Hepatocyte (in vitro differentiated cells): Measurements from ENCODE around the gene PCID2. TPM values are rescaled to one million over a fixed set of nuclear protein-coding genes. Genes with fewer than 3 reads are reported as not detected.
A peak's percentile ranks its signal among the peaks of the same experiment; 100 is the strongest.

Experiments
- DNase-seq: peaks from one replicate; pipeline ENCODE4 v3.0.0-alpha.2; 2016; ENCODE audit warnings: low spot score
- H2AFZ ChIP-seq: fragments of 200-600 bp; sonication (generic); 2 replicates; pipeline ENCODE4 v1.6.0; 2016; ENCODE audit warnings: antibody characterized with exemption, mild to moderate bottlenecking
- H3K27ac ChIP-seq: fragments of 200-600 bp; sonication (generic); 2 replicates; pipeline ENCODE4 v1.5.1; 2016; ENCODE audit warnings: mild to moderate bottlenecking
- H3K27me3 ChIP-seq: fragments of 200-600 bp; sonication (generic); 2 replicates; pipeline ENCODE4 v1.6.1; 2016
- H3K36me3 ChIP-seq: fragments of 200-600 bp; sonication (generic); replicated peaks from 2 replicates; pipeline ENCODE4 v1.5.1; 2016; ENCODE audit warnings: low read depth; ENCODE audit not compliant: insufficient read depth
- H3K4me1 ChIP-seq: fragments of 200-600 bp; sonication (generic); 2 replicates; pipeline ENCODE4 v1.5.1; 2016; ENCODE audit warnings: mild to moderate bottlenecking, moderate library complexity; ENCODE audit not compliant: insufficient read depth
- H3K4me2 ChIP-seq: fragments of 200-600 bp; sonication (generic); 2 replicates; pipeline ENCODE4 v1.6.0; 2016
- H3K4me3 ChIP-seq: fragments of 200-600 bp; sonication (generic); 2 replicates; pipeline ENCODE4 v1.5.1; 2016; ENCODE audit warnings: mild to moderate bottlenecking
- H3K79me2 ChIP-seq: fragments of 200-600 bp; sonication (generic); 2 replicates; pipeline ENCODE4 v1.6.0; 2017; ENCODE audit warnings: mild to moderate bottlenecking
- H3K9me2 ChIP-seq: fragments of 200-600 bp; sonication (generic); replicated peaks from 2 replicates; pipeline ENCODE4 v1.6.0; 2017; ENCODE audit warnings: mild to moderate bottlenecking; ENCODE audit not compliant: insufficient read depth
- H3K9me3 ChIP-seq: fragments of 200-600 bp; sonication (generic); 2 replicates; pipeline ENCODE4 v1.5.1; 2016; ENCODE audit warnings: low read depth, mild to moderate bottlenecking
- H4K20me1 ChIP-seq: fragments of 200-600 bp; sonication (generic); 2 replicates; pipeline ENCODE4 v1.6.0; 2016; ENCODE audit warnings: mild to moderate bottlenecking; ENCODE audit not compliant: insufficient read depth, poor library complexity, severe bottlenecking
- EZH2 ChIP-seq: fragments of 200-600 bp; sonication (generic); IDR thresholded peaks from 2 replicates; pipeline ENCODE4 v1.6.1; 2016; ENCODE audit warnings: antibody characterized with exemption, mild to moderate bottlenecking, borderline replicate concordance
- EZH2phosphoT487 ChIP-seq: fragments of 200-600 bp; sonication (generic); IDR thresholded peaks from one replicate; pipeline ENCODE4 v1.6.1; 2018; ENCODE audit warnings: antibody characterized with exemption, mild to moderate bottlenecking, low read depth, moderate library complexity; ENCODE audit not compliant: unreplicated experiment, severe bottlenecking
- whole genome bisulfite sequencing: methylation state at CpG from one replicate; pipeline ENCODE4 v1.1.6; 2016; ENCODE audit warnings: low lambda C conversion rate; ENCODE audit errors: missing lambda C conversion rate; 5-methylcytosine and 5-hydroxymethylcytosine counted together
- polyA plus RNA-seq: library from polyadenylated mRNA; unstranded; fragments of >200 nt; fragmentation: Nextera tagmentation; extraction: Ambion mirVana; gene quantifications from 2 replicates; pipeline ENCODE4 v1.2.1, GENCODE V29; 2016
- total RNA-seq: library from RNA; depleted of rRNA; stranded (reverse); fragments of >200 nt; gene quantifications from 2 replicates; pipeline ENCODE4 v1.2.3, GENCODE V29; 2014
- TF ChIP-seq, protein P1 (sequence below): fragments of 200-600 bp; sonication (generic); IDR thresholded peaks from 2 replicates; pipeline ENCODE4 v1.5.1; 2016; ENCODE audit warnings: antibody characterized with exemption, mild to moderate bottlenecking; ENCODE audit not compliant: poor library complexity

The PCID2 gene
- total and polyA plus RNA-seq, 2 experiments from 2014 or later, result 47.5 to 55.4 TPM

DNA sequence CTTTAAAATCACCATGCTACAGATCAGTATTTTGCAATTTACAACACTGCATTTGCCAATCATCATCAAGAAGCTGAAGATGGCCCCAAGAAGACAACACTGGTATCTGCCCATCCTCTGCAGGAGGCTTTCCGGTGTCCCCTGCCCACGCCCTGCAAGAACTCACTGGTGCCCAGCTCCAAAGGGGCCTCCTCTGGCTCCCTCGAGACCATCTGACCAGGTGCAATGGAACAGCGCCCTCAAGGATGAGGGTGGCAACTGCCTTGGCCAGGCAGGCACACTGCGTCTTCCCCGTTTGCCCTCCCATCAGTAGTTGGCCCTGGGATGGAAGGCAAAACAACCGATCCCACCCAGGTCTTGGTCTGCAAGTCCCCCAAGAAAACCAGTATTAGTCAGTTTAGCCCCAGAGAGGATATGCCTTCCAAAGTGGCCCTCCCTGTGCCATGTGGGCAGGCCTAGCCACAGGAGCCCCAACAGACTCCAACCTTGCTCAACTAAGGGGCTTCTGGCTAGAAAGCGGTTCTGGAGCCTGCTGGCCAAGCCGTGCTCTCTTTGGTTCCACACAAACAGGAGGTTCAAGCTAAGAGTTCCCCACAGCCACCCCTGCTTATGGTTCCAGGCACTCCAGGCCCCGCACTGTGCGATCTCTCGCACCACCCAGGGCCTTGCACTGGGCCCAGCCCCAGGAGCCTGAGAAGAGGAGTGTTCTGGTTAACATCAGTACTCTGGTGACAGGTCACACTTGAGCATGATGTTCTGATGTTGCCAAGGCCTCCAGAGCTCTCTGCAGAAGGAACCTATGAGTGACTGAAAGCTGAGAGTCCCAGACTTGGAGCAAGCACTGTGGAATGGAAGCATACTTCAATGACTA is 4.7 kb downstream of the PCID2 start:
- Histone ChIP-seq H3K4me3 (no peak overlapping the region), H3K4me2 (no peak overlapping the region), H2AFZ (no peak overlapping the region), H3K27ac (peak overlapping the region; percentile 61), H3K9me3 (no peaks in the 10 kb centered on the region), H4K20me1 (peaks cover 5% of the 10 kb centered on the region), H3K4me1 (peaks cover 16% of the 10 kb centered on the region), H3K79me2 (peaks cover 96% of the 10 kb centered on the region), H3K27me3 (no peaks in the 10 kb centered on the region), H3K9me2 (no peaks in the 10 kb centered on the region), H3K36me3 (no peaks in the 10 kb centered on the region)
- TF ChIP-seq, protein P1, sequence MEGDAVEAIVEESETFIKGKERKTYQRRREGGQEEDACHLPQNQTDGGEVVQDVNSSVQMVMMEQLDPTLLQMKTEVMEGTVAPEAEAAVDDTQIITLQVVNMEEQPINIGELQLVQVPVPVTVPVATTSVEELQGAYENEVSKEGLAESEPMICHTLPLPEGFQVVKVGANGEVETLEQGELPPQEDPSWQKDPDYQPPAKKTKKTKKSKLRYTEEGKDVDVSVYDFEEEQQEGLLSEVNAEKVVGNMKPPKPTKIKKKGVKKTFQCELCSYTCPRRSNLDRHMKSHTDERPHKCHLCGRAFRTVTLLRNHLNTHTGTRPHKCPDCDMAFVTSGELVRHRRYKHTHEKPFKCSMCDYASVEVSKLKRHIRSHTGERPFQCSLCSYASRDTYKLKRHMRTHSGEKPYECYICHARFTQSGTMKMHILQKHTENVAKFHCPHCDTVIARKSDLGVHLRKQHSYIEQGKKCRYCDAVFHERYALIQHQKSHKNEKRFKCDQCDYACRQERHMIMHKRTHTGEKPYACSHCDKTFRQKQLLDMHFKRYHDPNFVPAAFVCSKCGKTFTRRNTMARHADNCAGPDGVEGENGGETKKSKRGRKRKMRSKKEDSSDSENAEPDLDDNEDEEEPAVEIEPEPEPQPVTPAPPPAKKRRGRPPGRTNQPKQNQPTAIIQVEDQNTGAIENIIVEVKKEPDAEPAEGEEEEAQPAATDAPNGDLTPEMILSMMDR, result no peak
- TF ChIP-seq EZH2phosphoT487 (no peak), EZH2 (no peak)
- DNase-seq, result peak; percentile 47
- 84% methylated on average over 12 of the region's 12 CpGs for WGBS

- Histone ChIP-seq H3K4me3 (no peak overlapping the region), H3K27me3 (no peaks in the 10 kb centered on the region), H2AFZ (no peak overlapping the region), H3K27ac (peak overlapping the region; percentile 61), H3K9me3 (no peaks in the 10 kb centered on the region), H3K4me1 (peaks cover 16% of the 10 kb centered on the region), H3K36me3 (no peaks in the 10 kb centered on the region), H3K4me2 (no peak overlapping the region), H3K9me2 (no peaks in the 10 kb centered on the region), H4K20me1 (peaks cover 5% of the 10 kb centered on the region), H3K79me2 (peaks cover 97% of the 10 kb centered on the region)
- DNase-seq, result no peak
- TF ChIP-seq EZH2 (no peak), EZH2phosphoT487 (no peak)
- TF ChIP-seq, protein P1, result no peak
- WGBS, result 78% methylated on average over 4 of the region's 4 CpGs
Observed at GRCh38 chr13:113202912-113203311, 5.6 kb downstream of the PCID2 start.

- no peaks in the 10 kb centered on the region for H3K36me3 ChIP-seq
- H3K79me2 ChIP-seq, result peaks cover 86% of the 10 kb centered on the region
- no peaks in the 10 kb centered on the region for H3K27me3 ChIP-seq
- no peak overlapping the region for H2AFZ ChIP-seq
- no peak overlapping the region for H3K4me3 ChIP-seq
- WGBS, result 90% methylated on average over 2 of the region's 2 CpGs
- H3K9me2 ChIP-seq, result no peaks in the 10 kb centered on the region
- TF ChIP-seq, protein P1, result no peak
- TF ChIP-seq EZH2, result no peak
- TF ChIP-seq EZH2phosphoT487, result no peak
- H3K27ac ChIP-seq, result no peak overlapping the region
- H3K4me1 ChIP-seq, result peaks cover 7% of the 10 kb centered on the region
- H4K20me1 ChIP-seq, result peaks cover 3% of the 10 kb centered on the region
- H3K9me3 ChIP-seq, result no peaks in the 10 kb centered on the region
- no peak overlapping the region for H3K4me2 ChIP-seq
- no peak for DNase-seq
Observed at GRCh38 chr13:113201815-113202214, 6.7 kb downstream of the PCID2 start.
